ENCODE measurements around the gene RHOF. TPM values are rescaled to one million over a fixed set of nuclear protein-coding genes. Genes with fewer than 3 reads are reported as not detected.

RHOF gene
- 15.1 TPM for polyA plus RNA-seq (2013, experiment 1 of 2)
- 15.5 TPM for polyA plus RNA-seq (2013, experiment 2 of 2)

GRCh38 chr12:121793440-121793837 lies at the start of gene RHOF:
Gene RHOF, minus strand, starts transcription at chr12:121793688. Its CDS starts 55 bp downstream, at chr12:121793633.
- Histone ChIP-seq H3K4me3 (ENCODE audit: low read length) (peak within 1 kb of the TSS; percentile 56), H3K9me3 (ENCODE audit: insufficient read depth, low read depth, low read length) (no peaks in the 10 kb centered on the region), H3K9ac (ENCODE audit: low read depth, low read length) (peak within 1 kb of the TSS; percentile 67), H3K27me3 (ENCODE audit: insufficient read depth, low read length) (no peaks in the 10 kb centered on the region; the same call in 1 of the 2 replicates), H3K4me1 (ENCODE audit: insufficient read depth, low read length) (peaks cover 19% of the 10 kb centered on the region), H3K36me3 (ENCODE audit: insufficient read depth, low read length) (peaks cover 12% of the 10 kb centered on the region), H3K27ac (ENCODE audit: low read depth, low read length) (peak within 1 kb of the TSS; percentile 47; the same call in 1 of the 2 replicates)
- WGBS, result under 1% methylated on average over 36 of the region's 36 CpGs

- Histone ChIP-seq H3K27me3 (ENCODE audit: insufficient read depth, low read length) (no peaks in the 10 kb centered on the region), H3K4me3 (ENCODE audit: low read length) (peak overlapping the region; percentile 67), H3K9me3 (ENCODE audit: insufficient read depth, low read depth, low read length) (no peaks in the 10 kb centered on the region), H3K36me3 (ENCODE audit: insufficient read depth, low read length) (no peaks in the 10 kb centered on the region), H3K4me1 (ENCODE audit: insufficient read depth, low read length) (no peaks in the 10 kb centered on the region), H3K27ac (ENCODE audit: low read depth, low read length) (peak overlapping the region; percentile 22; the same call in 1 of the 2 replicates), H3K9ac (ENCODE audit: low read depth, low read length) (peak overlapping the region; percentile 74)
- 76% methylated on average over 24 of the region's 24 CpGs for WGBS
These were observed 46.7 kb upstream of the RHOF start for GRCh38 chr12:121839993-121840761.

GRCh38 chr12:121839106-121839992 lies 45.9 kb upstream of the RHOF start:
- no peaks in the 10 kb centered on the region for H3K9me3 ChIP-seq (ENCODE audit: insufficient read depth, low read depth, low read length)
- H3K4me1 ChIP-seq (ENCODE audit: insufficient read depth, low read length), result no peaks in the 10 kb centered on the region
- H3K4me3 ChIP-seq (ENCODE audit: low read length), result peak overlapping the region; percentile 67
- H3K36me3 ChIP-seq (ENCODE audit: insufficient read depth, low read length), result no peaks in the 10 kb centered on the region
- peak overlapping the region; percentile 22; the same call in 1 of the 2 replicates for H3K27ac ChIP-seq (ENCODE audit: low read depth, low read length)
- H3K9ac ChIP-seq (ENCODE audit: low read depth, low read length), result peak overlapping the region; percentile 74
- no peaks in the 10 kb centered on the region for H3K27me3 ChIP-seq (ENCODE audit: insufficient read depth, low read length)
- 14% methylated on average over 51 of the region's 53 CpGs for WGBS

GRCh38 chr12:121838126-121838525 lies 44.6 kb upstream of the RHOF start:
- Histone ChIP-seq H3K4me1 (ENCODE audit: insufficient read depth, low read length) (no peaks in the 10 kb centered on the region), H3K9ac (ENCODE audit: low read depth, low read length) (no peak overlapping the region), H3K36me3 (ENCODE audit: insufficient read depth, low read length) (no peaks in the 10 kb centered on the region), H3K4me3 (ENCODE audit: low read length) (no peak overlapping the region), H3K27ac (ENCODE audit: low read depth, low read length) (no peak overlapping the region), H3K27me3 (ENCODE audit: insufficient read depth, low read length) (no peaks in the 10 kb centered on the region), H3K9me3 (ENCODE audit: insufficient read depth, low read depth, low read length) (no peaks in the 10 kb centered on the region)
- 88% methylated on average over 5 of the region's 5 CpGs for WGBS

- 79% methylated on average over 4 of the region's 4 CpGs for WGBS
- Histone ChIP-seq H3K4me3 (ENCODE audit: low read length) (no peak overlapping the region), H3K27ac (ENCODE audit: low read depth, low read length) (no peak overlapping the region), H3K36me3 (ENCODE audit: insufficient read depth, low read length) (no peaks in the 10 kb centered on the region), H3K27me3 (ENCODE audit: insufficient read depth, low read length) (no peaks in the 10 kb centered on the region), H3K9me3 (ENCODE audit: insufficient read depth, low read depth, low read length) (no peaks in the 10 kb centered on the region), H3K9ac (ENCODE audit: low read depth, low read length) (no peak overlapping the region), H3K4me1 (ENCODE audit: insufficient read depth, low read length) (no peaks in the 10 kb centered on the region)
These were observed 44.2 kb upstream of the RHOF start for GRCh38 chr12:121837680-121838079.

GRCh38 chr12:121831571-121832245 lies 38.2 kb upstream of the RHOF start:
- no peaks in the 10 kb centered on the region for H3K4me1 ChIP-seq (ENCODE audit: insufficient read depth, low read length)
- no peak overlapping the region for H3K9ac ChIP-seq (ENCODE audit: low read depth, low read length)
- no peaks in the 10 kb centered on the region for H3K9me3 ChIP-seq (ENCODE audit: insufficient read depth, low read depth, low read length)
- no peaks in the 10 kb centered on the region for H3K27me3 ChIP-seq (ENCODE audit: insufficient read depth, low read length)
- H3K4me3 ChIP-seq (ENCODE audit: low read length), result no peak overlapping the region
- H3K27ac ChIP-seq (ENCODE audit: low read depth, low read length), result no peak overlapping the region
- peaks cover 37% of the 10 kb centered on the region for H3K36me3 ChIP-seq (ENCODE audit: insufficient read depth, low read length)
- 96% methylated on average over 19 of the region's 19 CpGs for WGBS

GRCh38 chr12:121830588-121831265 lies 37.2 kb upstream of the RHOF start:
- H3K9ac ChIP-seq (ENCODE audit: low read depth, low read length), result no peak overlapping the region
- H3K27me3 ChIP-seq (ENCODE audit: insufficient read depth, low read length), result no peaks in the 10 kb centered on the region
- H3K27ac ChIP-seq (ENCODE audit: low read depth, low read length), result no peak overlapping the region
- WGBS, result 96% methylated on average over 29 of the region's 29 CpGs
- no peaks in the 10 kb centered on the region for H3K9me3 ChIP-seq (ENCODE audit: insufficient read depth, low read depth, low read length)
- H3K4me1 ChIP-seq (ENCODE audit: insufficient read depth, low read length), result no peaks in the 10 kb centered on the region
- peaks cover 44% of the 10 kb centered on the region for H3K36me3 ChIP-seq (ENCODE audit: insufficient read depth, low read length)
- H3K4me3 ChIP-seq (ENCODE audit: low read length), result no peak overlapping the region

- H3K27me3 ChIP-seq (ENCODE audit: insufficient read depth, low read length), result no peaks in the 10 kb centered on the region
- 96% methylated on average over 23 of the region's 23 CpGs for WGBS
- no peak overlapping the region for H3K9ac ChIP-seq (ENCODE audit: low read depth, low read length)
- no peak overlapping the region for H3K27ac ChIP-seq (ENCODE audit: low read depth, low read length)
- no peak overlapping the region for H3K4me3 ChIP-seq (ENCODE audit: low read length)
- peaks cover 44% of the 10 kb centered on the region for H3K36me3 ChIP-seq (ENCODE audit: insufficient read depth, low read length)
- H3K4me1 ChIP-seq (ENCODE audit: insufficient read depth, low read length), result no peaks in the 10 kb centered on the region
- H3K9me3 ChIP-seq (ENCODE audit: insufficient read depth, low read depth, low read length), result no peaks in the 10 kb centered on the region
These were observed 36.6 kb upstream of the RHOF start for GRCh38 chr12:121830134-121830533.

- H3K27me3 ChIP-seq (ENCODE audit: insufficient read depth, low read length), result no peaks in the 10 kb centered on the region
- 93% methylated on average over 7 of the region's 7 CpGs for WGBS
These were observed 35.9 kb upstream of the RHOF start for GRCh38 chr12:121829250-121829918.

GRCh38 chr12:121828826-121829225 lies 35.3 kb upstream of the RHOF start:
- no peaks in the 10 kb centered on the region for H3K4me1 ChIP-seq (ENCODE audit: insufficient read depth, low read length)
- WGBS, result 93% methylated on average over 9 of the region's 9 CpGs
- no peaks in the 10 kb centered on the region for H3K27me3 ChIP-seq (ENCODE audit: insufficient read depth, low read length)
- H3K9ac ChIP-seq (ENCODE audit: low read depth, low read length), result no peak overlapping the region
- peaks cover 55% of the 10 kb centered on the region for H3K36me3 ChIP-seq (ENCODE audit: insufficient read depth, low read length)
- no peak overlapping the region for H3K4me3 ChIP-seq (ENCODE audit: low read length)
- H3K27ac ChIP-seq (ENCODE audit: low read depth, low read length), result no peak overlapping the region
- no peaks in the 10 kb centered on the region for H3K9me3 ChIP-seq (ENCODE audit: insufficient read depth, low read depth, low read length)

More at GRCh38 chr12:121829250-121829918, 35.9 kb upstream of the RHOF start:
- Histone ChIP-seq H3K4me1 (ENCODE audit: insufficient read depth, low read length) (no peaks in the 10 kb centered on the region), H3K9me3 (ENCODE audit: insufficient read depth, low read depth, low read length) (no peaks in the 10 kb centered on the region), H3K27ac (ENCODE audit: low read depth, low read length) (no peak overlapping the region), H3K36me3 (ENCODE audit: insufficient read depth, low read length) (peaks cover 50% of the 10 kb centered on the region), H3K4me3 (ENCODE audit: low read length) (no peak overlapping the region), H3K9ac (ENCODE audit: low read depth, low read length) (no peak overlapping the region)
